ENCODE results near the gene MLH3.

Gene MLH3

DNA sequence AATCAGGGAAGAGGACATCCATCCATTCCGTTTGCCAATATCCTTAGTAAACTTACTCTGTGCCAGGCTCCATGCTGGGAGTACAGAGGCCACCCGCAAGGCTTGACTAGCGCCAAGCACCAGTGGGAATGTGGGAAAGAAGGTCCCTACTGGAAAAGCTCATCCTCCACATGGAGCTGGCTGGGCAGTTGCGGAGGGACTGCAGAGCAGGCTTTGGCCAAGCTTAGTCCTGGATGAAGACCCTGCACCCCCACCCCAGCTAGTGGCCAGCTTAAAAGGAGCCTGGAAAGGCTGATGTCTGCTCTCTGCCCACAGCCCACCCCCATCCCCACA lies 70.9 kb downstream of the MLH3 start:
- no peak for TF ChIP-seq SIN3A (IDR thresholded peaks at IDR 0.05; ENCODE audit: borderline replicate concordance, insufficient read depth, low read length)
- no peak for TF ChIP-seq TAF1 (IDR thresholded peaks at IDR 0.05; ENCODE audit: borderline replicate concordance, insufficient read depth, low read length)
- no peak for TF ChIP-seq POLR2AphosphoS5 (IDR thresholded peaks at IDR 0.05; ENCODE audit: low read depth, low read length)

- no peak for TF ChIP-seq TAF1 (IDR thresholded peaks at IDR 0.05; ENCODE audit: borderline replicate concordance, insufficient read depth, low read length)
- no peak for TF ChIP-seq FOXP2 (optimal IDR thresholded peaks at IDR 0.05; ENCODE audit: borderline replicate concordance, extremely low read depth, extremely low read length, insufficient read depth)
- no peak for TF ChIP-seq POLR2AphosphoS5 (IDR thresholded peaks at IDR 0.05; ENCODE audit: low read depth, low read length)
- TF ChIP-seq REST (IDR thresholded peaks at IDR 0.05; ENCODE audit: insufficient read depth in 1 of 2, low read depth in 2 of 2, low read length in 2 of 2) = no peak
- no peak for TF ChIP-seq SIN3A (IDR thresholded peaks at IDR 0.05; ENCODE audit: borderline replicate concordance, insufficient read depth, low read length)
These were observed 71.5 kb downstream of the MLH3 start for GRCh38 chr14:74979442-74980397.

- TF ChIP-seq POLR2AphosphoS5 (IDR thresholded peaks at IDR 0.05; ENCODE audit: low read depth, low read length) = no peak
- TF ChIP-seq SIN3A (IDR thresholded peaks at IDR 0.05; ENCODE audit: borderline replicate concordance, insufficient read depth, low read length) = no peak
- TF ChIP-seq FOXP2 (optimal IDR thresholded peaks at IDR 0.05; ENCODE audit: borderline replicate concordance, extremely low read depth, extremely low read length, insufficient read depth) = no peak
- no peak for TF ChIP-seq REST (IDR thresholded peaks at IDR 0.05; ENCODE audit: insufficient read depth in 1 of 2, low read depth in 2 of 2, low read length in 2 of 2)
- no peak for TF ChIP-seq TAF1 (IDR thresholded peaks at IDR 0.05; ENCODE audit: borderline replicate concordance, insufficient read depth, low read length)
These were observed 72.2 kb downstream of the MLH3 start for GRCh38 chr14:74979029-74979428.

GRCh38 chr14:74978416-74978947 lies 72.8 kb downstream of the MLH3 start:
- TF ChIP-seq REST (IDR thresholded peaks at IDR 0.05; ENCODE audit: insufficient read depth in 1 of 2, low read depth in 2 of 2, low read length in 2 of 2) (no peak), POLR2AphosphoS5 (IDR thresholded peaks at IDR 0.05; ENCODE audit: low read depth, low read length) (no peak), TAF1 (IDR thresholded peaks at IDR 0.05; ENCODE audit: borderline replicate concordance, insufficient read depth, low read length) (no peak)

DNA sequence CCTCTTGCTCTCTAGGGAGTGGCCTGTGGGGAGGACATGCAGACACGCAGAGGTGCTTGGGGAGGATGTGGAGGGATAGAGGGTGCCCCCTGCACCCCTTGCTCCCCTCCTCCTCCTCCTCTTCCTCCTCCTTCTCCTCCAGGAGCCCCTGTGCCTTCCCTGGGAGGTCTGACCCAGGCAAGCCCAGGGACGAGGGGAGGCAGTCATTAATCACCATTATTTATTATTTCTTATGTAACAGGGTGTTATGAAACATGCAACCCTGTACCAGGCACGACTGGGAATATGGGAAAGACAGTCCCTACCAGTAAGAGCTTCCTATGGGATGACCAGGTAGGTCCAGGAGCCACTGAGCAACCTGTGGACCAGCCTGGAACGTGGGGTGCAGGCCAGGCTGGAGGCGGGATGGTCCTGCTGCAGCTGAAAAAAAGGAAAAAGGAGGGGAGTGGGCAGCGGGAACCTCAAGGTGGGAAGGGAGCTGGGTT lies 73.3 kb downstream of the MLH3 start:
- TF ChIP-seq SIN3A (IDR thresholded peaks at IDR 0.05; ENCODE audit: borderline replicate concordance, insufficient read depth, low read length) (no peak), TAF1 (IDR thresholded peaks at IDR 0.05; ENCODE audit: borderline replicate concordance, insufficient read depth, low read length) (no peak), REST (IDR thresholded peaks at IDR 0.05; ENCODE audit: insufficient read depth in 1 of 2, low read depth in 2 of 2, low read length in 2 of 2) (no peak), FOXP2 (optimal IDR thresholded peaks at IDR 0.05; ENCODE audit: borderline replicate concordance, extremely low read depth, extremely low read length, insufficient read depth) (no peak), POLR2AphosphoS5 (IDR thresholded peaks at IDR 0.05; ENCODE audit: low read depth, low read length) (no peak)
